ENCODE data around the gene UCN2.

- TF ChIP-seq, protein P1, sequence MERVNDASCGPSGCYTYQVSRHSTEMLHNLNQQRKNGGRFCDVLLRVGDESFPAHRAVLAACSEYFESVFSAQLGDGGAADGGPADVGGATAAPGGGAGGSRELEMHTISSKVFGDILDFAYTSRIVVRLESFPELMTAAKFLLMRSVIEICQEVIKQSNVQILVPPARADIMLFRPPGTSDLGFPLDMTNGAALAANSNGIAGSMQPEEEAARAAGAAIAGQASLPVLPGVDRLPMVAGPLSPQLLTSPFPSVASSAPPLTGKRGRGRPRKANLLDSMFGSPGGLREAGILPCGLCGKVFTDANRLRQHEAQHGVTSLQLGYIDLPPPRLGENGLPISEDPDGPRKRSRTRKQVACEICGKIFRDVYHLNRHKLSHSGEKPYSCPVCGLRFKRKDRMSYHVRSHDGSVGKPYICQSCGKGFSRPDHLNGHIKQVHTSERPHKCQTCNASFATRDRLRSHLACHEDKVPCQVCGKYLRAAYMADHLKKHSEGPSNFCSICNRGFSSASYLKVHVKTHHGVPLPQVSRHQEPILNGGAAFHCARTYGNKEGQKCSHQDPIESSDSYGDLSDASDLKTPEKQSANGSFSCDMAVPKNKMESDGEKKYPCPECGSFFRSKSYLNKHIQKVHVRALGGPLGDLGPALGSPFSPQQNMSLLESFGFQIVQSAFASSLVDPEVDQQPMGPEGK (CRISPR knock-in tag; IDR thresholded peaks at IDR 0.05; ENCODE audit: borderline replicate concordance): no peak
- TF ChIP-seq ZNF8 (CRISPR knock-in tag; IDR thresholded peaks at IDR 0.05) (no peak), ISL1 (CRISPR knock-in tag; IDR thresholded peaks at IDR 0.05) (no peak), TCF4 (CRISPR knock-in tag; IDR thresholded peaks at IDR 0.05; ENCODE audit: borderline replicate concordance) (no peak), CSDC2 (CRISPR knock-in tag; IDR thresholded peaks at IDR 0.05) (no peak)
These were observed 49.0 kb downstream of the UCN2 start for GRCh38 chr3:48514431-48515227.
